Fibroblast of skin of right quadriceps (primary cell): ENCODE measurements around the gene MAP2.

ENCODE experiments used
- DNase-seq: peaks from one replicate; pipeline ENCODE4 v3.0.0-alpha.2; 2013

The MAP2 gene, protein sequence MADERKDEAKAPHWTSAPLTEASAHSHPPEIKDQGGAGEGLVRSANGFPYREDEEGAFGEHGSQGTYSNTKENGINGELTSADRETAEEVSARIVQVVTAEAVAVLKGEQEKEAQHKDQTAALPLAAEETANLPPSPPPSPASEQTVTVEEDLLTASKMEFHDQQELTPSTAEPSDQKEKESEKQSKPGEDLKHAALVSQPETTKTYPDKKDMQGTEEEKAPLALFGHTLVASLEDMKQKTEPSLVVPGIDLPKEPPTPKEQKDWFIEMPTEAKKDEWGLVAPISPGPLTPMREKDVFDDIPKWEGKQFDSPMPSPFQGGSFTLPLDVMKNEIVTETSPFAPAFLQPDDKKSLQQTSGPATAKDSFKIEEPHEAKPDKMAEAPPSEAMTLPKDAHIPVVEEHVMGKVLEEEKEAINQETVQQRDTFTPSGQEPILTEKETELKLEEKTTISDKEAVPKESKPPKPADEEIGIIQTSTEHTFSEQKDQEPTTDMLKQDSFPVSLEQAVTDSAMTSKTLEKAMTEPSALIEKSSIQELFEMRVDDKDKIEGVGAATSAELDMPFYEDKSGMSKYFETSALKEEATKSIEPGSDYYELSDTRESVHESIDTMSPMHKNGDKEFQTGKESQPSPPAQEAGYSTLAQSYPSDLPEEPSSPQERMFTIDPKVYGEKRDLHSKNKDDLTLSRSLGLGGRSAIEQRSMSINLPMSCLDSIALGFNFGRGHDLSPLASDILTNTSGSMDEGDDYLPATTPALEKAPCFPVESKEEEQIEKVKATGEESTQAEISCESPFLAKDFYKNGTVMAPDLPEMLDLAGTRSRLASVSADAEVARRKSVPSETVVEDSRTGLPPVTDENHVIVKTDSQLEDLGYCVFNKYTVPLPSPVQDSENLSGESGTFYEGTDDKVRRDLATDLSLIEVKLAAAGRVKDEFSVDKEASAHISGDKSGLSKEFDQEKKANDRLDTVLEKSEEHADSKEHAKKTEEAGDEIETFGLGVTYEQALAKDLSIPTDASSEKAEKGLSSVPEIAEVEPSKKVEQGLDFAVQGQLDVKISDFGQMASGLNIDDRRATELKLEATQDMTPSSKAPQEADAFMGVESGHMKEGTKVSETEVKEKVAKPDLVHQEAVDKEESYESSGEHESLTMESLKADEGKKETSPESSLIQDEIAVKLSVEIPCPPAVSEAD (N-terminal part only)

GRCh38 chr2:209423562-209424198, at the start of gene MAP2:
Gene MAP2, plus strand, starts transcription at chr2:209424047. Its CDS starts 229,124 bp downstream, at chr2:209653171.
- peak; percentile 77 for DNase-seq

- no peak for DNase-seq
Measured at GRCh38 chr2:209376686-209377085, 47.2 kb upstream of the MAP2 start.

DNA sequence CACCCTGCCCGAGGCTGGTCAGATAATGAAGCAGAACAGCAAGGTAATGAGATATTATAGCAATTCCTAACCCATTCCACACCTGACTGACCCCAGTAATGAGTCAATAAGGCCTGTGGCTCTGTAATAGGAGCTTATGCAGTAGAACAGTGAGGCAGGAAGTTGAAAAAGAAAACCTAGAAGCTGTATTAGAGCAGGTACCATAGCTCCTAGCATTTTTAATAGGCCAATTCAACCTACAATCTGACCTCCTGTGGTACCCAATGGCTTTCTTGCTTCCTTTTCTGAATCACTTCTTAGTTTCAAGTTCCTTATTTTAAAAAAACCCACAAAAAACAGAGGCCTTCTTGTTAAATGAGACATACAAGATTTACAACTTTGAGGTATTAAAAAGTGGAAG, 43.6 kb upstream of the MAP2 start:
- no peak for DNase-seq

- no peak for DNase-seq
Measured at GRCh38 chr2:209381091-209381490, 42.8 kb upstream of the MAP2 start.

GRCh38 chr2:209382775-209383174, 41.1 kb upstream of the MAP2 start:
- no peak for DNase-seq

DNA sequence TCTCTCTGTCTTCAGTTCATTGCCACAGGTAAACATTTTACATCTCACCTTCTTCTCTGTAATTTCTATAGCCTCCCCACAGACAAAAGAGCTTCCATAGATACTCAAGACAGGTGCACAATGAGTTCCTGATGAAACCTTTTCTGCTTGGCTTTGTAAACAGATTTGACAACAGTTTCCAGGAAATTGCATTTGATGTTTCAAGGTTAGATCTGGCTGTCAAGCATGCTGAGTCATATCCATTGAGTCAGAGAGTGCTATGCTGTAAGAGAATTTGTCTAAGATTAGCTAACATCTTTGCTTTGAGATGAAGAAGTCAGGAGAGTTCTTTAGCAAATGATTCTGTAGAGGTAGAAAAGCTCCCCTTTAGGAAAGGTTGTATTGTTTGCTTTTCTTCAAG, 40.6 kb upstream of the MAP2 start:
- peak; percentile 66 for DNase-seq

DNA sequence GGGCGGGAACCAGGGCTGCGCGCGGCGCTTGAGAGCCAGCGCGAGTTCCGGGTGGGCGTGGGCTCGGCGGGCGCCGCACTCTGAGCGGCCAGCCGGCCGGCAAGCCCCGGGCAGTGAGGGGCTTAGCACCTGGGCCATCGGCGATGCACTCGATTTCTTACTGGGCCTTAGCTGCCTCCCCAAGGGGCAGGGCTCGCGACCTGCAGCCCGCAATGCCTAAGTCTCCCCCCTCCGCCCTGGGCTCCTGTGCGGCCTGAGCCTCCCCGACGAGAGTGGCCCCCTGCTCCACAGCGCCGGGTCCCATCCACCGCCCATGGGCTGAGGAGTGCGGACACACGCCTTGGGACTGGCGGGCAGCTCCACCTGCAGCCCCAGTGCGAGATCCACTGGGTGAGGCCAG, 36.5 kb upstream of the MAP2 start:
- DNase-seq = no peak

- DNase-seq = no peak
Measured at GRCh38 chr2:209388446-209389037, 35.3 kb upstream of the MAP2 start.

DNA sequence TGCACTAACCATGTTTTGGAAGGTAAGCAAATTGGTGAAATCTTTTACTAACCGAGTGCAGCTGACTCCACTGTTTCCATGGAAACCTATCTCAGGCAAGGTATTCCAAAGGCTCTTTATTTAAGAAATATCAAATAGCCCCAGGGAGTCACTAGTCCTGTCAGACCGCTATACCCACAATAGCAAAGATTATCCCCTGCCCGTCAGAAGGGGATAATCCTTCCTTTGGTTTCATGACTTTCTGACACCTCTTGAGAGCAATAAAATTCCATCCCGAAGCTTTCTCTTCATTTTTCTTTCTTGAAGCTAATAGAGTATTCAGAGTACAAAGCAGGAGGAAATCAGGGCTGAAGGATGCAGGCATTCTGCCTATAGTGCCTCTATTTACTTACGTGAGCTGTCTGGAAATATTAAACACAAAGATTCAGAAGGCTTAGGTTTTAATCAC, 34.7 kb upstream of the MAP2 start:
- no peak for DNase-seq

DNA sequence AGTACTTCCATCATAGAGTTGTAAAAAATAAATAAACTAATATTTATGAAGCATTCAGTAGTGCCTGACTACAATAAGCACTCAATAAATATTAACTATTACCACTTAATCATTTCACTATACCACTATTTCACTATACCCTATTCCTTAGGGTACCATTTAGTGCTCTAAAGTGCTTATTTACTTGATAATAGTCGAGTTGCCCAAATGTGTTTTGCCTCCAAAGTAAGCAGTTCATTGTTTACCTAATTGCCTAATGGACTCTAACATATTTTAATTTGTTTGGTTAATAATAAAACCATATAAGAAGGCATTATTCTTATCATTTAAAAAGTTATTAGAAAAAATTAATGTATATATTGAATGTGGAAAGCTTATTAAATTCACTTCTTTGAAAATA, 33.0 kb upstream of the MAP2 start:
- DNase-seq = no peak

DNA sequence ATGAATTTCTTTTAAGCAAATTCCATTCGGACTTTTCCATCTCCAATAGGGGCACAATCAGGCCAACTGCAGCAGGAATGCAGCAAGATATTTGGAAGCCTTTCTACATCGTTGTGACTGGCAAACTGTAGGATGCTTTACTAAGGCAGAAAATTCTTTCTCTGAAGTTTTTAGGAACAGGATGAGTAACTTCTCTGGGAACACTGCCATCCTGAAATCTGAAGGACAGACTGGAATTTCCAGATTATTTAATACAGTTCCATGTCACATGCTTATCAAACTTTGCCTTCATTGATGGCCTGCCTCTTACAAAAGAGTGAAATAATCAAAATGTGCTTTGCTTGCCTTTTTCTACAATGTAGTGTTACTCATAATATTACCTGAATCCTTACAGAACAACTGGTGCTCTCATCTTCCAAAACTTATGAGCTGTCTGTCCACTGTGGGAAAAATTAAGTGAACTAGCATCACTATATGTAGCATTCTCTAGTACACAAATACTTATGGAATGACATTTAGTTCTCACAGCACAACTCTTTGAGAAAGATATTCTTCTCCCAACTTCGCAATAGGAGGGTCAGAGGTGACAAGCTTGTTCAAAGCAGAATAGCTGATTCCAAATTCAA, 32.0 kb upstream of the MAP2 start:
- DNase-seq = peak; percentile 34

DNA sequence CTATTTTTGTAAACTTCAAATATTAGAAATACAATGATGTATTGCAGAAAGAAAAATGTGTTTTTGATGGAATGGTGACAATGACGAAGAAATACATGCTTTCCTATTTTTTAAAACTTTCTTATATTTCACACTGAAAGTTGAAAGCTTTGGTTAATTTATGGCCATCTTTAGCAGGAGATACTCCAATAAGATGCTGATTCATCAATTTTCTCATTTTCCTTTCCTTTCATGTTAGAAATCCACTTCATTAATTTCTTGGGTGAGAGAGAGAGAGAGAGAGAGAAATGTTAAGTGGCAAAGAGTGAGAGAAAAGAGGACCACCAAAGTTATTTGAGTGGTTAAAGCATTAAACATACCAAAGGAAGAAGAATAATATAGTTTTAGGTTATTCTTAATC, 28.6 kb upstream of the MAP2 start:
- DNase-seq = no peak

GRCh38 chr2:209395652-209396051, 28.2 kb upstream of the MAP2 start:
- no peak for DNase-seq

DNA sequence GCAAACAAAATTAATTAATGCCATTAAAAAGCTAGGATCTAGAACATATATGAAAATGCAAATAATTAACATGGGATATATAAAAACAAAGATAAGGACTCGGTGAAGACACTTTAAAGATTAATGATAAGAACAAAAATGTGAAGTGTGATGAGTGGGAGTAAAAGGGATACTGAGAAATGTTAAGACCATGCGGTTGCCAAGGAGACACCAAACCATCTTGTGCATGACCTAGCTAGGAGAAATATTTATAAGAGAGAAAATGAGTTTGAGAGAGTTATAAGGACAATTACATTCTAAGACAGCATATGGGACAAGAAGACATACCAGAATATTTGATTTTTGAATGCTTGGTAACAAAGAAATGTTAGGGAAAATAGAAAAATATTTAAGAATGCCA, 25.4 kb upstream of the MAP2 start:
- DNase-seq = no peak

DNA sequence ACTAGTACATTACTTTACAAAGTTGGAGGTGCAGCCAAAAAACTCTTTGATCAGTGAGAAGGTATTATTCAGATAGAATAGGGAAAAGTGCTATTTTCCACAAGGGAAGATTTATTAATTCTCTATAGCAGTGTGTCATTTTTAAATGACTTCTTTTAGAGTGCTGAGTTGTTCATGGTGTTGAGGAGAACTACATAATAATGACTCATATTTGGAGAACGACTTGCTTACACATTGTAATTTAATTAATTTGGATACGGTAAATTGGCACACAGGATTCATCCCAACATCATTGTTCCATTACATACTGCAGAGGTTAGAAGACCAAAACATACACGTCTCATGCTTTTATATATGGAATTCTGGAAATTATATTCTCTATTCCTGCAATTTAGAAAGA, 22.1 kb upstream of the MAP2 start:
- DNase-seq = no peak

- DNase-seq = no peak
Measured at GRCh38 chr2:209411296-209411695, 12.6 kb upstream of the MAP2 start.

DNA sequence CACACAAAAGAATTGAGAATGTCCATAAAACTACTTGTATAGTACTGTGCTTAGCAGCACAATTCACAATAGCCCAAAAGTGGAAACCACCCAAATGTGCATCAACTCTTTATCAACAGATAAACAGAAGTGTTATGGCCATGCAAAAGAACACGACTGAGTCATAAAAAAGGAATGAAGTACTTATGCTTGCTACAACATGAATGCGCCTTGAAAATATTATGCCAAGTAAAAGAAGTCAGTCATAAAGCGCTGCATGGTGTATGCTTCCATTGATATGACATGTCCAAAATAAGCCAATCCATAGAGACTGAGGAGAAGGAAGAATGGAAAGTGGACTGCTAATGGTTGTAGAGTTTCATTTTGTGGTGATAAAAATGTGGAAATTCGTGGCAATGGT, 12.1 kb upstream of the MAP2 start:
- DNase-seq = no peak

- no peak for DNase-seq
Measured at GRCh38 chr2:209413311-209414014, 10.4 kb upstream of the MAP2 start.

DNA sequence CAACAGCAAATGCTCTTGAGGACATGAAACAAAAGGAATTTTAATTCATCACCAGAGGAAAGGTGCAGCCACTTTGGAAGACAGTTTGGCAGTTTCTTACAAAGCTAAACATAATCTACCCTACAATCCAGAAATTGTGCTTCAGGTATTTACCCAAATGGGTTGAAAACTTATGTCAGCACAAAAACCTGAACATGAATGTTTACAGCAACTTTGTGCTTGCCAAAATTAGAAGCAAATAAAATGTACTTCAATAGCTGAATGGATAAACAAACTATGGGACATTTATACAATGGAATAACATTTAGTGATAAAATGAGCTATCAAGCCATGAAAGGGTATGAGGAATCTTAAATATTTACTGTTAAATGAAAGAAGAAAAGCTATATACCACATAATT, 6.9 kb upstream of the MAP2 start:
- DNase-seq = no peak

GRCh38 chr2:209422191-209422754, 1.6 kb upstream of the MAP2 start:
- no peak for DNase-seq

DNA sequence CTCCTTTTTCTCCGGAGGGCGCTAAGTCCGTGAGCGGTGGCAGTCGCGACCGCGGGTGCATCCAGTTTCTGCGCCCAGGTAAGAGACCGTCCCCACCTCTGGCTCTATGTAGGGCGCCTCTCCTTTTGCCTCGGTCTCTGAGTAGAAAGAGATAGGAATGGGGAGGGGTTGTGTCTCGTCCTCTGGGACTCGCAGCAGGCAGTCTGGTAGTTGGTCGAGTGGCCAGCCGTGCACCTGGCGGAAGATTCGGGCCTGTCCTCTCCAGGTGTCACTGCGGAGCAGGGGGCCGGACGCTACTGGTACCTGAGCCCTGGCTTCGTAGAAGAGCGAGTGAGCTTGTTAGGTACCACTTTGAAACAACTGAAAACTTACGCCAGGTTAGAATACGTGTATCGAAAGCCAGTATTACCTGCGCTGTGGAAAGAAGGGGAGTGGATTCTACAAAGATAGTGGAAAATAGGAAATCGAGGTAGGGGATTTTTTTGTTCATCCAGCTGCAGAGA, 403 bp downstream of the MAP2 start:
- no peak for DNase-seq
